Limb (tissue), 2 donors: ENCODE data around the gene SPATA1.
"Not testable (repeated sequence)": the region's sequence is repeated elsewhere in the genome, so short reads cannot be mapped to it uniquely, and the experiment has no call there.

Experiments used
- DNase-seq, 2 donors: peaks; one replicate each; pipeline ENCODE4 v3.0.0-alpha.2; 2016; ENCODE audit errors: extremely low spot score in 2 of 2

The SPATA1 gene

DNA sequence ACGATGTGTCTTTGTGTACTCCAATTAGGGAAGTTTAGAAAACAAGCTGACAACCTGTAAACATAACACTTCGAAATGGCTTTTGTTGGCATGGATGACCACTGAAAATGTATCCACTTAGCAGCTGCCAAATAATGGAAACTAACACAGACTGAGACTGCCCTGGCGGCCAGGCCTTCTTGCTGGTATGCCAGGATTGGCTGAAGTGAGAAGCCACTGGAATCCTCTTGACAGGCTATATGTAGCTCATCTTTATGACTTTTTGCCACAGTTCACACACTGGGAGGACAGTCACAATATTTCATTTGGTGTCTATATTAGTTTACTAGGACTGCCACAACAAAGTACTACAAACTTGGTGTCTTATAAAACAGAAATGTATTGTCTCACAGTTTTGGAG is 80.9 kb downstream of the SPATA1 start:
- no peak for DNase-seq

DNA sequence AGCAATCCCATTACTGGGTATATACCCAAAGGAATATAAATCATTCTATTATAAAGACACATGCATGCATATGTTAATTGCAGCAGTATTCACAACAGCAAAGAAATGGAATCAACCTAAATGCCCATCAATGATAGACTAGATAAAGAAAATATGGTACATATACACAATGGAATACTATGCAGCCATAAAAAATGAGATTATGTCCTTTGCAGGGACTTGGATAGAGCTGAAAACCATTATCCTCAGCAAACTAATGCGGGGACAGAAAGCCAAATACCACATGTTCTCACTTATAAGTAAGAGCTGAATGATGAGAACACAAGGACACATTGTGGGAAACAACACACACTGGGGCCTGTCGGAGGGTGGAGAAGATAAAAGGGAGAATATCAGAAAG is 88.8 kb downstream of the SPATA1 start:
- not testable (repeated sequence) for DNase-seq

DNA sequence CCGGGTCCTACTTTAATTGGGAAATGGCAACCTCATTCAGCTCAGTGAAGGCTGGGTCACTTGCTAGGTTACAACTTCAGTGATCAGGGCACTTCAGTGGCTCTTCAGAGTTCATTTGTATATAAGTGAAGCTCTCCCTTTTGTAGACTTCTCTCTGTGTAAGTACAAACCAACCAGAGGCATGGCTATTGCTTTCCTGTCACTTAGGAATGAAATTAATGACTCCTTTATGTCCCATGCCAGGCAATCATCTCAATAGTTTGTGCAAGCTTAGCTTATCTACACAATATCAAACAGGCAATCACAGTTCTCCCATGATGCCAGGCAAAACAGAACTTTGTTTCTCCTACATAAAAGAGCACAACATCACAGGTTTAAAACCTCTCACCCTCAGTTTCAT is 90.8 kb downstream of the SPATA1 start:
- no peak for DNase-seq

DNA sequence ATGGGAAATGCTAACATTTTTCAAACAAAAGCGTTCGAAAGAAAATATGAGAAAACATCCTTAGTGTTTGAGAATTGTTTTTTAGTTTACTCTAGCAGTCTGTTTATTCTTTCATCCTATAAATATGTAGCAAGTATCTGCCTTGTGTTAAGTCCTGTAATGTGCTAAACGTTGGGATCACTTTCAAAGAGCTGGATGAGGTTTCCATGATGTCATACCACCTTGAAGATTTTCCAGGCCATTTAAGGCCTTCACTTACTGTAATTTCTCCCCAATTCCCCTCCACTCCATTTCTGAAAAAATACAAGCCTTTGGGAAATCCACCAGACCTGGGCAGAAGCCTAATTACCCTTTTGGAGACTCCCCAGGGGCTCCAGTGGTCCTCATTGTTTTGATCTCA is 92.2 kb downstream of the SPATA1 start:
- no peak for DNase-seq

DNA sequence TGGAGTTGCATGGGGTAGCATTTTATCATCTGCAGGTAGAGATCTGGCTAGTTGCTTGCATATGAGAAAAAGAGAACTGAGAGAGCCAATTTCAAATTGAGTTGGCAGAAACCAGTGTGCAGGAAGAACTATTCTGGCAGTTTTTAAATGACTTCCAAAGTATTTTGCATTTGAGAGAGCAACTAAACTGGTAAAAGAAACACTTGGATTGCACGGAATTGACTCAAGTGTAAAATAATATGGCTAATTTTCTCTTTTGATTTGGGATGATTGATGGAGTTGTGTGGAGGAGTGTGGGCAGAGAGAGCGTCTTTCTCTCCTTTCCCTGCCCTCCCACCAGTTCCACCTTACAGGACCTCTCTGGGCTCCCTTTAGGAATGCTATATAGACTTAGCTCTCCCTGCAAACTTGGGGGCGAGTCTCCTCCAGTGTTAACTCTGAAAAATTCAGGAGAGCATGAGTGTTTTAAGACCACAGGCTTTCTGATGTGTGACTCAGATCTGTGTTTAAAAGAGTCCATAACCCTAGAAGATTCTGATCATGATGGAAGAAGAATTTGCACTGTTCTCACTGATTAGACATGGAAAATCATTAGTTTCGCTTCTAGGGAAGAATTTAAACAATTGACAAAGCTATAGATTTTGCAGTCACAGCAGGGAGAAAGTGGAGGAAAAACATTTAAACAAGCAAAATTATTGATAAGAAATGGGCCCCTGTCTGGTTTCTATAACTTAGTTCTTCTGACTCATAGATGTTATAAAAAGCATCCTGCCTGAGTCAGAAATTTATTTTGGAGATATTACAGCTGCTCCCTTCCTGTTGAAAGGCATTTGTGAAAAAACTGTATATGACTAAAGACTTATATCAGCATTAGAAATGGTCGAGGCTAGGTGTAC is 92.9 kb downstream of the SPATA1 start:
- no peak for DNase-seq

DNA sequence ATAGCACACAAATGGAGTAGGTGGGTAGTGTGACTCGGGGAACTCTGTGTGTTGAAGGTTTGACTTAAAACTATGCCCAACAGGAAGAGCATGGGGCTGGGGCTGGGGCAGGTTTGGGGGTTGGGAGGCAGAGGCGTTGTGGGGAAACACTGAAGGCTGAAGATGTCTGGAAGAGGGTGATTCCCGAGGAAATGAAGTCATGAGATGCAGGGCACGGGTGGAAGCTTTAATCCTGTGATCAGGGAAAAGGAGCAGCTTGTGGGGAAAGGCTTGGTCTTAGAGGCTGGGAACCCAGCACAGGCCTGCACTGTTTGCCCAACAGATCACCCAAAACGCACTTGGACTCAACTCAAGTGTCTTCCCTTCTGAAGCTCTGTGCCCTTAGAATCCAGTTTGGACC is 94.6 kb downstream of the SPATA1 start:
- DNase-seq: no peak

DNA sequence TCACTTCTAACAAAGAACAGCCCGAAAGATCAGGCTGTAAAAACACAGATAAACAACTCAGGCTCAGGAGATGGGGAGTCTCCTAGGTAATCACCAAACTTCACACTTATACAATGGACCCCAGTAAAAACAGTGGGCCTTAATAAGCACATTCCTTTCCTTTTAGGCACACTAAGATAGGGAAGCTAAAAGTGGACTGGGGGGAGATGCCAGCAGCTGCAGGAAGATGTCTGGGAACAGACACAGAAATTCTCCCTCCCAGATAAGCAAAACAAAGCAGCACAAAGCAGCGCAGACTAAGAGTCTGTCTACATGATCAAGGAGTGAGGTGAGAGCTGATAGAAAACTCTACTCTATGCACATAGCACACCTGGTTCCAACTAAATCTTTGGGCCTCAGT is 97.0 kb downstream of the SPATA1 start:
- no peak for DNase-seq

DNA sequence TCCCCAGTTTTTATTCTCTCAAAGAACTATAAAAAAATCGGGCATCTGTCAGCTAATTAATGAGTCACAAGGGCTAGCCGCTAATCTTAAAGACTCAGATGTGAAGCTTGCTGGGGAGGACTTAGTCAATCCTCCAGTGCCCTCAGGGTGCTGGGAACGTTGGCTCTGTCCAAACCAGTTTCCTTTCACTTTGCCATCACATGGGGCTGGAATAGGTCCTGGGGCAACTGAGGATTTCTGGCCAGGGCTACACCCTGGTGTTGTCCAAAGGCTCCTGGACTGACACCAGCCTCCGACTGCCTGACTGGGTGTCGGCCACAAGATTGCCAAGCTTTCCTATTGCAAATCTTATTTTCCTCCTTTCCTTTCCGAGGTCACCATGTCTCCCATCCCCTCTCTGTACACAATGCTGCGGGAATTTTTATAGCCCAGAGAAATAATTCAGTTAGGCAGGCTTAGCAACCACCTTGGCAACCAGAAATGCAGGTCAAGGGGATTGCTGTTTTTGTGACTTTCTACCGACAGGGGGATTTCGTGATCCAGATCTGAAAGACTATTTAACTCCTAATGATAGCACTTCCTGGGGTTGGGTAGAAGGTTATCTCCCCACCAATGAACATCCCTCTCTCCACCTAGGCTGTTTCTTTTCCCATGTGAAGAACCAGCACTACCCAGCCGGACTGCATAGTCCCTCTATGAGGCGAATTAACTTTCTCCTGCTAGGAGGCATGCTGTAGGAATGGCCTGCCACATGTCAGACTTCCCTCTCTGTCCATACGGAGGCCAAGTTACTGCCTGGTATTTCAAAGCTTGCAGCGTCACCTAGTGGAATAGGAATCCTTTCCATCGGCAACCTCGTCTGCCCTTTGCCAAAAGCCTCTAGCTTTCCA is 98.0 kb downstream of the SPATA1 start:
- DNase-seq: no peak

DNA sequence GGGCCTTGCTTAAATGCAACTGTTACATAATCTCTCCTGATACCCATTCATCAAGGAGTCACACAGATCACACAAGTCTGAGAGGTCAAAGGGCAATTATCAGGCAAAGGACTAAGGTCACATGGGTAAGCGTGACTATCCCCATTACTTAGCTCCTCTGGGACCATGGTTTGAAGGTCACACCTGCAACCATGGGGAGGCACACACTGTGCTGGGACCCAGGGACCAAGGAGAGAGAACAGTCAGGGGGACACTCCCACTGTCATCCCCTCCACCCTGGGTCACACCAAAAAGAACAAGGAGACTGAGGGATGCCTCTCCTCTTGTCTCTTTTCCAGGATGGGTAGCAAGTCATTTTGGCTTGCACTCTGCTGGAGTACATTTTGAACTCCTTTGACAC is 99.0 kb downstream of the SPATA1 start:
- no peak for DNase-seq

DNA sequence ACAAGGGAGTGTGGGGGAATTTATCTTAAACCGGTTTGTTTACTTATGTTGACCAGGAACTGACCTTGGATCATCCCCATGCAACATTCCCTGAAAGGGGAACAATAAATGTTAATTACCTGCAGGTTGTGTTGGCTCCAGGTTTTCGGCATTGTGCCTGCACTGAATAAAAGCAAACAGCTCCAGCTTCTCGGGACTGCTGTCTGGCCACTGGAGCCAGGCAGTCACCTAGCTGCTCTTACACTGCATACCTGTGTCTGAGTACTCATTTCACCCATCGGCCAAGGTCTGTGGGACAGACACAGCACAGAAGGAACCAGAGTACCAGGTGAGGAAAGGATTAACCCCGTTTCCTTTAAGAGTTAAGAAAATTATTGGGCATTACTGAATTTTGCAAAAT is 100.8 kb downstream of the SPATA1 start:
- DNase-seq: no peak

DNA sequence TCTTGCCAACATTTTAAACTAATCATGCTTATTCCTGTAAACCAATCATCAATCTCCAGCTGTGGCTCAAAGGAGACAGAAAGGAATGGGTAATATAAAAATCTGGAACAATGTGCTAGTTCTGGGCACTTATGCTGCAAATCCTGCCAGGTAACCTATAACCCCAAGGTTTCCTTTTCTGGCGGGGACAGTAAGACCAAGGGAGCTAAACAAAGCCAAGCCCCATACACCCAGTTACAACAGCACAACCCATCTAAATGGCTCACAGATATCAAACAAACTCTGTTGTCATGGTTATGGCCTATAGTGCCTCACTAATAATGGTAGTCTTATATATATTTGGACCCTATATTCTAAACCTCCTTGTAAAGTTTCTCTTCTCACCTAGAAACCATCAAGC is 104.9 kb downstream of the SPATA1 start:
- DNase-seq: no peak

DNA sequence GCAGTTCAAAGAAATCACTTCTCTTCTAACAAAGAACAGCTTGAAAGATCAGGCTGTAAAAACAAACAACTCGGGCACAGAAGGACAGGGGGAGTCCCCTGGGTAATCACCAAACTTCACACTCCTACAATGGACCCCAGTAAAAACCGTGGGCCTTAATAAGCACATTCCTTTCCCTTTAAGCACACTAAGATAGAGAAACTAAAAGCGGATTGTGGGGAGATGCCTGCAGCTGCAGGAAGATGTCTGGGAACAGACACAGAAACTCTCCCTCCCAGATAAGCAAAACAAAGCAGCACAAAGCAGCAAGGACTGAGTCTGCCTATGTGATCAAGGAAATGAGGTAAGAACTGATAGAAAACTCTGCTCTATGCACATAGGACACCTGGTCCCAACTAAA is 105.6 kb downstream of the SPATA1 start:
- no peak for DNase-seq

DNA sequence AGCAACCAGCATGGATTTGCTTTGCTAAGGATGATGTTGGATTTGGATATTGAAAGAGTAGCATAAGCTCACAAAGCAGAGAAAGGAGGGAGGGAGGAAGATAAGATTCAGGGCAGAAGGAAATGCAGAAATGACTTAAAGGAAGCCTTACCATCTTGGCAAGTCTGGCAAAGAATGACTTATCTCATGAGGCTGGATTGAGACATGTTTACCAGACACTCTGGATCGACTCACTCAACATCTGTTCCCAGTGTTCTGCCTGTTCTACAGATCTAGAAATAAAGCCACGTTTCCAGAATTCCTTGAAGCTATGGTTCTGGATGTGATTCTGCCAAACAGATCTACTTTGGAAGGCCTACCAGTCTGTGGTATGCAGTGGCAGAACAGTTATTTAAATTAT is 106.8 kb downstream of the SPATA1 start:
- no peak for DNase-seq

DNA sequence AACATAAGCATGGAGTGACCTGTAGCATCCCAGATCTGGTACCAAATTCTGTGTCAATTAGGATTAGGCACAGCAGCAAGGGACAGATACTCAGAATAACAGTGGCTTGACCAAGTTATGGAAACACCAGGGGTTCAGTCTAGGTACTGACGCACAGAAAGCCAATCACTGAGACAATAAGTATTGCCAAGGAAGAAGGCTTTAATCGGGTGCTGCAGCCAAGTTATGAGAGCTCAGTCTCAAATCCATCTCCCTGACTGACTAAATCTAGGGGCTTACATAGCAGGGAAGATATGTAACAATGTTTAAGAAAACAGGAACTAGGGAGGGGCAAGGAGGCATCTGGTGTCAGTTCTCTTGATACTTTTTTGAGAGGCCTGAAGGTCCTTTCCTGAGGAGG is 107.7 kb downstream of the SPATA1 start:
- no peak for DNase-seq

DNA sequence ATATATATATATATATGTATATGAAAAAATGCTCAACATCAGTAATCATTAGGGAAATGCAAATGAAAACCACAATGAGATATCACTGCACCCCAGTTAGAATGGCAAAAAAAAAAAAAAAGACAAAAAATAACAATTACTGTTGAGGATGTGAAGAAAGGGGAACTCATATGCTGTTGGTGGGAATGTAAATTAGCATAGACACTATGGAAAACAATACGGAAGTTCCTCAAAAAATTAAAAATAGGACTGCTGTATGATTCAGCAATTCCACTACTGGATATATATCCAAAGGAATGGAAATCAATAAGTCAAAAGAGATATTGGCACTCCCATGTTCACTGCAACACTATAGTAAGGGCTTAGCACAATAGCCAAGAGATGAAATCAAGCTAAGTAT is 109.6 kb downstream of the SPATA1 start:
- no peak for DNase-seq
